Fibroblast of mammary gland (primary cell): ENCODE measurements around the gene OXER1.

ENCODE experiments used
- DNase-seq: peaks from one replicate; pipeline ENCODE4 v3.0.0-alpha.2; 2010; ENCODE audit warnings: low read depth
- H3K4me3 ChIP-seq: 2 replicates; pipeline ENCODE4 v1.5.1; 2011; ENCODE audit warnings: low read depth, mild to moderate bottlenecking, low read length, moderate library complexity; ENCODE audit not compliant: control insufficient read depth
- CTCF ChIP-seq: conservative IDR thresholded peaks from 2 replicates; pipeline ENCODE4 v1.5.1; 2011; ENCODE audit warnings: low read depth, low read length, inconsistent platforms; ENCODE audit not compliant: control insufficient read depth, insufficient read depth

The OXER1 gene

GRCh38 chr2:42770288-42771131 is 6.6 kb upstream of the OXER1 start:
- DNase-seq = peak; percentile 56
- TF ChIP-seq CTCF = peak; percentile 49

GRCh38 chr2:42769583-42770287 is 5.8 kb upstream of the OXER1 start:
- no peak for TF ChIP-seq CTCF
- H3K4me3 ChIP-seq = no peak overlapping the region
- DNase-seq = no peak

More at GRCh38 chr2:42770288-42771131, 6.6 kb upstream of the OXER1 start:
- no peak overlapping the region for H3K4me3 ChIP-seq

- H3K4me3 ChIP-seq = no peak overlapping the region
- no peak for TF ChIP-seq CTCF
- no peak for DNase-seq
Measured at GRCh38 chr2:42768706-42769256, 4.8 kb upstream of the OXER1 start.

- H3K4me3 ChIP-seq = no peak overlapping the region
- no peak for TF ChIP-seq CTCF
- DNase-seq = no peak
Measured at GRCh38 chr2:42767899-42768705, 4.2 kb upstream of the OXER1 start.

GRCh38 chr2:42767080-42767898 is 3.4 kb upstream of the OXER1 start:
- no peak for DNase-seq
- no peak for TF ChIP-seq CTCF
- no peak overlapping the region for H3K4me3 ChIP-seq
